Right kidney (tissue), 1 donor: ENCODE measurements around the gene CXCL14.

Experiments
- DNase-seq: peaks from one replicate; pipeline ENCODE4 v3.0.0-alpha.2; 2016

CXCL14 gene

DNA sequence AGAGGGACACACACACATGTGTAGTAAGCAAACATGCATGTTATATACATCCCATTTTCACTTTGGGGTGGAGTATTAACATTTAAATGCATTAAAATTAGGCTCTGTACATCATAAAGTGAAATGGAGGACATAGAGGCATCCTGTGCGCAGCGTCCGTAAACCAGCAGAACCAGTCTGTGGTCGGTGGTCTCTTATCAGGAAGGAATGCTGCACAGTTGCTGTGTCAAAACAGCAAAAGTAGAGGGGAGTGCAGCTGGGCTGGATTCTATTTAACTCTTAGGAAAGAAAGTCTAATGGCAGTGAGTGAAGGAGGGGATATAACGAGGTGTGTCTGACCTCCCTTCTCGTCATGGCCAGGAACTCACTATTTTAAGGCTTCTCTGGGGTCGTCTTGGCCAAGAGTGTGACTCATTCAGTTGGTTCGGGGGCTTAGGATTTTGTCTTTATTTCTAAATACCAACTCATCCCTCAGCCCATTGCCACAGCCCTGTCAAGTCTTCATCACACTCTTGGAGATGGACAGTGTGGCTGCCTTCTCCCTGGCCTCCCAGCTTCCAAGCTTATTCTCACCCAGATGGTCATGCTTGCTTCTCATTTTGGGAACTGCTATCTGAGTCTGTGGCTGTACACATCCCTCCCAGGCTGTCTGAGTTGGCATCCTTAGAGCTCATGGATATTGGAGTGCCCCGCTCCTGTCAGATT lies 20.1 kb upstream of the CXCL14 start:
- DNase-seq, result no peak

DNA sequence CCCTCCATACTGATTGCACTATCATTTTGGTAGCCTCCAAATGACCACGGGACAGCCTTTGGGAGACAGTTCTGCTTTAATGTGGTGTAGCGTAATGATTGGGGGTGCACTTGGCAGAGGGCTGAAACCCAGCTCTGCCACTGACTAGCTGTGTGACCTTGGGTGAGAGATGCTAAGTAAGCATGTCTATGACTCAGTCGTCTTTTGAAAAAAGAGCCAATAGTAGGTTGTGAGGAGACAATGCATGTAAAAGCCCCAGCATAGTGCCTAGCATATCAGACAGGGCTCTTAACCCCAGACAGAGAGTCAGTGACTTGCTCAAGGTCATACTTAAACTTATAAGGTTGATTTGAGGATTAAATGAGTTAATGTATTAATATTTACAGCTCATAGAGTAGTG lies 18.0 kb upstream of the CXCL14 start:
- no peak for DNase-seq

DNA sequence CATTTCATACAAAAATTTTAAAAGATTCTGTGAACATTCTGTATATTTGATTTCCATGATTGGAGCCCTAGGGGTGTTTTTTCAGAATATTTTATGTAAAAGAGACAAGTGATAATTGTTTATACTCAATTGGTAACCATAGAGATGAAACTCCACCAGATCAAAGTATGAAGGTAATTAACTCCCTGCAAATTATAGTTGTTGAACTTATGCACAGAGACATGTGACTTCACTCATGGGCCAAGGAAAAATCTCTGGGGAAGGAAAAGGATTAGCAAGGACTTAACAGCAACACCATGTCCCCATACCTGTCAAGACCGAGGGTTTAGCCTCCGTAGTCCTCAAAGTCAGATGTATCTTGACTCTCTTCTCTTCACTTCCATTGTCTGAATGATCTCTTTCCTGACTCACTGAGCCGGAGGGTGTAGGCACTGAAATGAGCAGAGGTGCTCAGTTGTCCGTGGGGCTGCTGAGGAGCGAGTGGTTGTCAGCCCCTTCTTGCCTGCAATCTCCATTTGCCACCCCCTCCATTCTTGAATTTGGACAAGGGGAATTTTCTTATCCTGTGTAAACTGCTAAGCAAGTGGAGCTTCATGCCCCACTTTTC lies 17.5 kb upstream of the CXCL14 start:
- no peak for DNase-seq

DNA sequence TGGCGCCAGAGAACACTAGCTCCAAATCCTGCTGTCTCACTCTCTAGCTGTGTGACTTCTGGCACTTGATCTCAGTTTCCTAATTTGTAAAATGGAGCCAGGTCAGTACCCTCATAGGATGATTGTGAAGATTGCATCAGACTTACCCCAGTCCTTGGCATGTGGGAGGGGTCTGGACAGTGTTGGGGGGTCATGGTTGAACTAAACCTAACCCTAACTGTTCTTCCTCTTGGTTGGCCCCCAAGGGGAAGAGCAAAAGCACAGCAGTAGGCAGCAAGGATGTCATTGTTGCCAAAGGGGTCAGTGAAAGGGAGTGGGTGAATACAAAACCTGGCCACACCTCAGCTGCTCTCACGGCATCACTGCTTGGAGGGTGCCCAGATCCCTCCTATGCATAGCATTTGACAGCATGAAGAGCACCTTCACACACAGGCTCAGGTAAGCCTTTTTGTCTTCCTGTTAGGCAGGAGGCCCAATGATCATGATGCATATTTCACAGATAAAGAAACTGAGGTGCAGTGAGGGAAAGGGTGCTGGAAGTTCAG lies 15.7 kb upstream of the CXCL14 start:
- DNase-seq, result no peak

DNA sequence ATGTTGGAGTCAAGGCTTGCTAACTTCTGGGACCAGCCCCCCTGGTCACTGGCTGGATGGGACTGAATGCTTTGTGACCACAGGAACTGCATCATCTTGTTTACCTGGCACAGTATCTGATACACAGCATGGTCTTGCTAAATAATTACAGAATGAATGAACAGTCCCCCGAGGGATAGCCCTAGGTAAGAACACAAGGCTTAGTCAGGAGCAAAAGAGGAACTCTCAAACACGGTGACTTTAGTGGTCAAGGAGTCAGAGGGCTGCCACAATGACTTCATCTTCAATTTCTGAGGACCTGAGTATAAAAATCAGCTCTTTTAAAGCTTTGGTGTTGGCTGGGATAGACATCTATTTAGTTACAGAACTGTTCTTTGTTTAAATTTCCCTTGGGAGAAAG lies 15.1 kb upstream of the CXCL14 start:
- no peak for DNase-seq

DNA sequence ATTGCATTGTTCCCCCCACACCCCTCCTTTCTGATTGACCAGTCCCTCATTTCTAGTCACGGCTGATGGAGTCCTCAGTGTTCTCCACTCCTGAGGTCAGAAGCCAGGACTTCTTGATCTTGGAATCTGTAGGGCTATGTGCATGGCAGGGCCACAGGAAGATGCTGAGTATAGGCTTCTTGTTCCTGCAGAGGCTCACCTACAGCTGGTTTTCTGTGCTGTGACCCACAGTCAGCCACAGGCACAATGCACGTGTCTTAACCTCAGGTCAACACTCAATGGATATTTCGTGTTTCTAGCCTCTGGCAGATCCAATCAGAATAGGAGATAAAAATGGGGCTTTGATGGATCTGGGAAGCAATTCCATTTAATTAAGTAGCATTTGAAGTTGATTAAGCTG lies 14.3 kb upstream of the CXCL14 start:
- DNase-seq, result no peak

DNA sequence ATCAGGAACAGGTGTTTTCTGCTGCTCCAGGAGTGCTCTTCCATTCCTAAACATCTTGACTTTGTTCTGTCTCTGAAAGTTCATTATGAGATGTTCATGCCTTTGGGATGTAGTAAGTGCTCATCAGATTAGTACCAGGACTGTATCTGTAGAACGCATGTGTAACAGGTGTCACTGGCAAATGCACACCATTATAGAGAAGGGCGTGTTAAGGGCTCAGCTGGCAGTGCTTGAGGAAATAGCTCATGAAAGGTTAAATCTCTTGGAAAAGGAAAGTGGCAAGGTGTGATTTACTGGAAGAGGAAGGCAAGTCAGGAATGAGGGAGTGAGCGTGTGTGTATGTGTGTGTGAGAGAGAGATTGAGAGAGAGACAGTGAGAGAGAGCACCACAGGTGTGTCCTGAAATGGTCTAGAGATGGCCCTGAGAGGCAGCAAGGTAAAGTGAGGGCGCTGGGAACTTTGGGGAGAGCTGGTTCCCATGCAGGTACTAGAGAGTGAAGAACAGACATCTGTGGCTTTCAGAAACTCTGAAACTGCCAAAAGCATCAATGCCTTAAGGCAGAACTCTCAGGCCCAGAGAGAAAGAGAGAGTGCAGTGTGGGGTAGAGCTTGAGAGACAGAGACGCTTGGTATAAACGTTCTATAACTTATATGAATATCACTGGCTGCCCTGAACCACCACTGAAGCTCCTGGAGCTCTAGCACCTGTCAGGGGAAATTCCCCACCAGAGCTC lies 13.7 kb upstream of the CXCL14 start:
- DNase-seq, result no peak

DNA sequence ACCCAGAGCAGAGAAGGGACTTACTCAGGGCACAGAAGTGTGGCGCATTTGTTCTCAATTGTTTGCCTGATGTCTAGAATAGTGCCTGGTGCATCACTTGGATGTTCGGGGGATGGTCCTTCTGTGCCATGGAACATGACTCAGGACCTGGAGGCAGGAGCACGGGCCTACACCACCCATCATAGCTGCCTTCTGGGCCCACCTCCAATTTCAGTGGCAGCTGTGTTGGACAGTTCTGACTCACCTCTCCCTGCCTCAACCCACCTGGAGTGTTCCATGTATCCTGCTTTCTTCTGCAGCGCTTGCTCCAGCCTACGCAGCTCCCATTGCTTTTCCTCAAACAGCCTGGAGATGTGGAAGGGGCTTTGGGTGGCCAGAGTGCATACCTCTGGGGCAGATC lies 12.5 kb upstream of the CXCL14 start:
- no peak for DNase-seq

DNA sequence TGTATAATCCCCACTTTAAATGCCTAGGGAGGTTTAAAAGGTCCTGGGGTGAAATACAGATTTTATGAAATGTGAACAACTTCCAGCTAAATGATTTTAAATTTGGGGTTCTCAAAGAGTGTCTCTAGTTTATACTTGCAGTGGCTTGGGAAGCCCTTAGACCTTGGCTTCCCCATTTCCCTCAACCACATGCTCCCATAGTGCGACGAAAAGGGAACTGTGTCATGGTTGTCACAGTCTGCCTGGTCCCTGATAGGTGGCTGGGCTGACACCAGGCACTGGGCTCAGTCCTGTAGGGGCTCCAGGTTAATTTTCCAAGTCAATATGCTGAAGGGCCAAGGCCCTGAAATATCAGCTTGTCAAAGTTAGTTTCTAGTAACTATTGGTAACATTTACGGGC lies 10.4 kb upstream of the CXCL14 start:
- DNase-seq, result no peak

DNA sequence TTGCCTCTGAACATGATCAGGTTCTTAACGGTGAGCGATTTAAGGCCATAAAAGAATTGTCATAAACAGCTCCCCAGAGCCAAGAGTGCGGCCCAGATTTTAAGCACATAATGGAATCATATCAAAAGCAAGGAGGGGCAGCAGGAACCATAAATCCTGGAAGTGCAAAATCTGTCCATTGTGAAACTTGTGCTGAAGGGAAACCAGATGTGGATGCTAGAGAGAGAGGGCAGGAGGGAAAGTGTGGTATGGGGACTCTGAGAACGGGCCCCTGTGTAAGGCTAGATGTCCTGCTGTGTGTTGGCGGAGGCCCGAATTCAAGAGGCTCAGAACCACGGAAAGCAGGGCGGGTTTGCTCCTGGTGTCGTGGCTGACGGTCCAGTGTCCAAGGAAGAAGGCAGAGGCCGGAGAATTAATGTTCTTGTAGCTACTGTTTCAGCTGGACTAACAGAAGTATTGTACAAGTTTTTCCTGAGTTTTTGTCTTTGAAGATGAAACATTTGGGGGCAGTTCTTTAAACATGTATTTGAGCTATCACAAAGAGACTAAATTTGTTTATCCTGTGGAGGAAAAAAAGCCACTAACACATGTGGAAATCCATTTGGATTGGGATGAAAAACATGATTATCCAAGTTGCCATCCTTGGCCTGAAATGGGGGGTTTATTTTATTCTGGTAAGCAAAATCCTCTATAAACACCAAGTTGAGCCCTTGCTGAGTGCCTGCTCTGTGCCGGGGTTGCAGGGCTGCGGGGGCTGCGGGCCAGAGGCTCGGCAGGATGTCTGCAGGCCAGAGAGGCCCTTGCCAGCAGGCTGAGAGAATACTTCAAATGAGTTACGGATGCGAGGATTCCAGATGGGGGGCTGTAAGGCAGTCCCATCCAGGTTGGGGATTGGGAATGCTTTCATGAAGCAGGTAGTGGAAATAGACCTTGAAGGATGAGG lies 9.2 kb upstream of the CXCL14 start:
- no peak for DNase-seq

DNA sequence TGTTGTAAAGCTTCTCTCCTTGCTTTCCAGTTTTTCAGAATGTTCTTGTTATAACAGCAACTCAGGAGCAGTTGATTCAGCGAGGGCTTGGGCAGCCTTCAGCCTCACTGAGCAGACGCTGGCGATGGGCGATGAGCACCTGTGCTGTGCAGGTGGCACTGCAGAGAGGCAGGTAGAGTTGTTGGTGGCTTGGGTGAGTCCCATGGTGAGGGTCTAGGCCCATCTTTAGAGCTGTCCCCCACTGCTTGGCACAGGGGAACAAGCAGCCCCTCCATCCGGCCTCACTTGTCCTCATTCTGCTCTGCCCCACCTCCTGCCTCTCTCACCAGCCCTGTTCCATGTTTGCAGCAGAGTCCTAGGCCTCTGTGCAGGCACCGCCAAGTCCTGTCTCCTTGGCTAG lies 6.1 kb upstream of the CXCL14 start:
- DNase-seq, result no peak

DNA sequence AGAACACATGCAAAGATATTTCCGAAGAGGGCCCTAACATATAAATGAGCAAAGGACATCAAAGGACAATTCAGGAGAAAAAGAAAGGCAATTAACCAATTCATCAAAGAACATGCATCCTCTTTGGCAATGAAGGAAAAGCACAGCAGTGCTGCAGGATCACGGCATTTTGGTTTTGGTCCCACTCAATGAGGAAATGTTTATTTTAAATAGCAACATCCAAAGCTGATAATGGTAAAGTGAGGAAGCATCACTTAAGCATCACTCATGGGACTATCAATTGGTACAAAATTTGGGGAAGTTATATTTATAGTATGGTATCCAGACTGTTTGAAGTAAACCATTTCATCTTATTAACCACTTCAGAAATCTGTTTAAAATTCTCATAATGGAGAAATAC lies 5.5 kb upstream of the CXCL14 start:
- DNase-seq, result no peak

DNA sequence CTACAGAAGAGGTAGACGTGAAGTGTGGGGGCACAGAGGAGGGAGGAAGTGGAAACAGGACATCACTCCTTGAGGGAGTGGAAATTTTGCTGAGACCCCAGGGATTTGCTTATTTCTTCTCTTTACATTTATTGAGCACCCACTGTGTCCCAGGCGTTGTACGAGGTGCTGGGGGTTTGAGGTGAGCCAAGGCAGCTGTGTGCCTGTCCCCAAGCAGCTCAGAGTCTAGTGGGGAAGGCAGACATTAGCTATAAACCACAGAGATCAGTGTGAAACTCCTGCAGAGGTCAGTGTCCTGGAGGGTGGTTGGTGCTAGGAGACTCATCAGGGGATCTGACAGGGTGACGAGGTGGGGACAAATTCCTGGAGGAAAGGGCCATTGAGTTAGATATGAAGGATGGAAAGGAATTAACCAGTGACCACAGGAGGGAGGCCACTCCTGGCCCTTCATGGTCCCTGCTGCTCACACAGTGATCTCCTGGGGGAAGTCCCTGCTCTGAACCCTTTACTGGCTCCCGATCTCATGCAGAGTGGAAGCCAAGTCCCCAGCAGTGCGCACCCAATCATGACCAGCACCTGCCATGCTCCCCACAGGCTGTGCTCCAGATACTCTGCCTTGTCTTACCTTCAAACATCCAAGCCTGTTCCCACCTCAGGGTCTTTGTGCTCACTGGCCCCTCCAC lies 3.4 kb upstream of the CXCL14 start:
- no peak for DNase-seq

DNA sequence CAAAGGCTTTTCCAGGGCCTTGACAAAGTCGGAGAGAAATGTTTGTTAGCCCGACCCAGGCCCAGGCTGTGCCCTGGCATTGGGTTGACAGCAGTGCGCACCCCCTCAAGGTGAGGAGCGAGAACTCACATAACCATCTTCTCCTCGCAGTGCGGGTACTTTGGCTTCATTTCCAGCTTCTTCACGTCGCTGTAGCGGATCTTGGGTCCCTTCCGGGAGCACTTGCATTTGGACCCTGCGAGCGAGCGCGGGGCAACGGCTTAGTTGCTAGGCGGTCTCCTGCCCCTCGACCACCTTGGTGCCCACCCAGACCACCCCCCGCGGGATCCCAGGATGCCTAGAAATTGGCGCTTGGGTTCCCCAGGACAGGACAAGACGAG lies 496 bp downstream of the CXCL14 start:
- no peak for DNase-seq

DNA sequence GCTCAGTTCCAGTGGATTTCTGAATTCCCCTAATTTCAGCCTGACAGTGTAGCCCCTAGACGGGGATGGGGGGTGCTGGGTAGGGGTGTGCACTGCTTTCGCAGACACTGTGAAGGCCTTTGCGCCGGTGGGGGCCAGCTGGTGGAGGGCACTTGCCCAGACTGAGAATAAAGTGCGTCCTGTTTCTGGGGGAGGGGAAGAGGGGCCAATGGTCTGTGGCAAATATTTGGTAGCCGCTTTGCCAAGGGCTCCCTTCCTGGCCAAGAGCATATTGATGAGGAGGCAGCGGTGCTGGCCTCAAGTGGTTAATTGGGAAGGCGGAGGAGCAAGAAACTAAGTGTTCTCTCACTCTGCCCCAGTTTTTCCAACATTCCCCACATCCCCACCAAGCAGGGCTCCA lies 1.4 kb downstream of the CXCL14 start:
- DNase-seq, result no peak

DNA sequence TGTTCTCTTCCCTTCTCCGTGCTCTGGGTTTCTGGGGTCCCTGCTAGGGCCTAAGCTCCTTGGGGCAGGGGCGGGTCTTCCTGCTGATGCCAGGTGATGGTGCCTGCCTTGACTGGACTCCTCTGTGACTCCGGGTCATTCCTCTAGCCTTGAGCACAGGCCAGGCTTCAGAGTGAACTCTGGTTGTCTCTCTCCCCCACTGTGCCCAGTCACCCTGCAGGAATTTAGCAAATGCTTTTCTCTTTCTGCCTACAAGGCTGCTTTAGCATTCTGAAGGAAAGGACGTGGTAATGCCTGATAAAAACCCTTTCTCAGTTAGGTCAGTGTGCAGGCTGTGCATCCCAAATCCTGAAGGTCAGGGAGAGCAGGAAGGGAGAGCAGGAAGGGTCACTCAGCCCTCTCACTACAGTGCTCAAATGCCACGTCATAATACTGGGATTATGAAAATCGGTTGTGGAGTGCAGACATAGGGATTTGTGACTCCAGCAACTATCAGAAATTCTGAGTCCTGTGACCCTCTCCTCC lies 2.7 kb downstream of the CXCL14 start:
- no peak for DNase-seq

DNA sequence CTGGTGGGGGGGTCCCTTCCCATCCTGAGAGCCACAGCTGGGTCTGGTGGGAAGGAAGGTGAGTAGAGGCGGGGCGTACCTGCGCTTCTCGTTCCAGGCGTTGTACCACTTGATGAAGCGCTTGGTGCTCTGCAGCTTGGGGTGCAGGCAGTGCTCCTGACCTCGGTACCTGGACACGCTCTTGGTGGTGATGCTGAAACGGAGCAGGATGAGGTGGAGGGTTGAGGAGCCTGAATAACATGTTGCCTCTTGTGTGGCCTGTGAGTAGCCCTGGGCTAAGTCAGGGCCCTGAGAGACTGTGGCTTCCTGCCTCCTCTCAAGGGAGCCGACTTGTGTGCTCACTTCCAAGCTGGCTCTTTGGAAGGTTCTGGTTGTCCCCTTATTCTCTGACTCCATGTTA lies 4.3 kb downstream of the CXCL14 start:
- no peak for DNase-seq

DNA sequence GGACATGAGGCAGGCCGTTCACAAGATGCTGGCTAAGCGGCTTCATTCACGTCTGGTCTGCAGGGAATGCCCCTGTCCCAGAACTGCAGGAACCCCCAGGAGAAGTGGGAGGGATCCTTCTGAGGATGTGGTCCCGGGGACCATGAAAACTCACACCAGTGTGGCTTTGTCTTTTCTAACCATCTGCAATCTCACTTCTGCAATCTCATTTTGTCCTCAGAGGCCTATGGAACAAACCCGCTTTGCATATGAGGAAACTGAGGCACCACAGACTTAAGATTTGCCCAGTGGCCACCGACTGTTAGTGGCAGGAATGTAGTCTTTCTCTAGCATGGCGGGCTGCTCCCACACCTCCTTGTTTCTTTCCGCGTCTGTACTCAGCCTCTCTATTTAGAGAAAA lies 6.9 kb downstream of the CXCL14 start:
- no peak for DNase-seq

DNA sequence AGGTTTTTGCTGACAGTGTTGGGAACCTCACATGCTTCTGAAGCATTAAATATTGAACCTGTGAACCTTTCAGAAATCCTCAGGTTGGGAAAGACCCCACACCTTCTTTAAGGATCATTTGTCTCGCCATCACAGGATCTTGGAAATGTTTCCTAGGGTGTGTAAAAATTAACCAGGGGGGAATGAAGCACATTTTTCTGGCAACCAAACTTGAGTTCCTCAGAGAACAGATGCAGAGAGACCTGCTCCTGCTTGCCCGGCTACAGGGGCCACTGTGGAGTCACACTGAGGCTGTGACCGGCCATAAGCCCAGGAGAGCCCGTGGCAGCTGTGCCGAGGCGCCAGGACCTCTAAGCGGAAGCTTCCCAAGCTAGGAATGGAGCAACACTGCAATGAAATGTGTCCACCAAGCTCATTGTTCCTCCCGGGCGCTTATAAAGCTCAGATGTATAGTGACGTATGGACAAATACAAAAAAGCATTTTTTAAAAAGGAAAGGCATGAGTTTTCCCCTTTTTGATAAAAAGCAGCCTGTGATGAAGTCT lies 7.7 kb downstream of the CXCL14 start:
- no peak for DNase-seq

DNA sequence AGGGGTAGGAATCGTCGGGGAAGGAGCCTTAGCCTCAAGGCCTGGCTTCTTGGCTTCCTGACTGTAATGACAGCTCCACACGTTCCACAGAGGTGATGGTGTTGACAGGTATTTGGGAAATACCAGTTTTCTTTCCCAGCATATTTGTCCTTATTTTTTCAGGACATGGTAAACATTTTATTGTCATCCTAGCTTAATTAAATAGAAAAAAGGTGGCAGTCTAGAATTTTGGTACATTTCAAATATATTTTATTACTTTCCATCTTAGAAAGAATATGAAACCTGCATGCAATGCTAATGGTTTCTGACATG lies 8.4 kb downstream of the CXCL14 start:
- DNase-seq, result no peak

DNA sequence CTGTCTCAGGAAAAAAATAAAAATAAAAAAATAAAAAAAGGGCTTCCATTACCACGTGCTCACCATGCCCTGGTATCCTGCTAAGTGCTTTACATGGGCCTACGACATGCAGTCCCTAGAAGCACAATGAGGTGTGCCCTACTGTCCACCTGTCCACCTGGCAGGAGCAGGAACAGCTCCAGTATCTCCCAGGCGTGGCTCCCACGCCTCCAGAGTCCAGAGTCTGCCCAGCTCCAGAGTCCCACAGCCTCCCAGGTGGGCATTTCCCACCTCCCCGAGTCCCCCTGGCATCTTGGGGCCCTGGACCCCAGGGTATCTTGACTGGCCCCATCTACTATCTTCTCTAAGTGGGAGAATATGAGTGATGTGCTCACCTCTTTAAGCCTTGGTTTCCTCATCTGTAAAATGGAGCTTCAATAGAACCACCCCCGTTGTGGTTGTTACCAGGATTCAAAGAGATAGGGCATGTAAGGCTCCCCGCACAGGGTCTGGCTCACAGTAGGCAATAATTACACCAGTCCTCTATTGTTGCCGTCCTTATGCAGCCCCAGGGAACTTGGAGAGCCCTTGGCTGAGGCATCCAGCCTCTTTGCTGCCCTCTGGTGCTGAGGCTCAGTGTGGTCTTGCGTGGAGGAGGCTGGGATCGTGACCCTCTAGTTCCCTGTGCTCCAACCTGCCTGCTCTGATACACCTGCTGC lies 8.9 kb downstream of the CXCL14 start:
- DNase-seq, result no peak
